Subcutaneous adipose tissue (tissue), 4 donors: ENCODE measurements around the gene KIRREL3. TPM values are rescaled to one million over a fixed set of nuclear protein-coding genes. Genes with fewer than 3 reads are reported as not detected.

Experiments
- total RNA-seq, 4 donors: library from RNA; depleted of rRNA; stranded (reverse); fragments of >200 nt; gene quantifications; one replicate each; pipeline ENCODE4 v1.1.0, GENCODE V29; 2016
- TF ChIP-seq, protein P1 (sequence below): fragments of 450-650 bp; IDR thresholded peaks from one replicate; pipeline ENCODE4 v1.5.1; 2016; ENCODE audit warnings: low read depth, mild to moderate bottlenecking, control low read depth, antibody characterized with exemption, moderate library complexity

Gene KIRREL3
- total RNA-seq, 4 donors from 2014 or later, result not detected

- TF ChIP-seq, protein P1, sequence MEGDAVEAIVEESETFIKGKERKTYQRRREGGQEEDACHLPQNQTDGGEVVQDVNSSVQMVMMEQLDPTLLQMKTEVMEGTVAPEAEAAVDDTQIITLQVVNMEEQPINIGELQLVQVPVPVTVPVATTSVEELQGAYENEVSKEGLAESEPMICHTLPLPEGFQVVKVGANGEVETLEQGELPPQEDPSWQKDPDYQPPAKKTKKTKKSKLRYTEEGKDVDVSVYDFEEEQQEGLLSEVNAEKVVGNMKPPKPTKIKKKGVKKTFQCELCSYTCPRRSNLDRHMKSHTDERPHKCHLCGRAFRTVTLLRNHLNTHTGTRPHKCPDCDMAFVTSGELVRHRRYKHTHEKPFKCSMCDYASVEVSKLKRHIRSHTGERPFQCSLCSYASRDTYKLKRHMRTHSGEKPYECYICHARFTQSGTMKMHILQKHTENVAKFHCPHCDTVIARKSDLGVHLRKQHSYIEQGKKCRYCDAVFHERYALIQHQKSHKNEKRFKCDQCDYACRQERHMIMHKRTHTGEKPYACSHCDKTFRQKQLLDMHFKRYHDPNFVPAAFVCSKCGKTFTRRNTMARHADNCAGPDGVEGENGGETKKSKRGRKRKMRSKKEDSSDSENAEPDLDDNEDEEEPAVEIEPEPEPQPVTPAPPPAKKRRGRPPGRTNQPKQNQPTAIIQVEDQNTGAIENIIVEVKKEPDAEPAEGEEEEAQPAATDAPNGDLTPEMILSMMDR, result no peak
These were observed 1.2 kb downstream of the KIRREL3 start for GRCh38 chr11:126999366-126999765.

GRCh38 chr11:126997641-126998040 lies 2.9 kb downstream of the KIRREL3 start:
- TF ChIP-seq, protein P1, result no peak

- TF ChIP-seq, protein P1, result no peak
These were observed 3.4 kb downstream of the KIRREL3 start for GRCh38 chr11:126997196-126997595.

GRCh38 chr11:126996036-126996804 lies 4.3 kb downstream of the KIRREL3 start:
- TF ChIP-seq, protein P1, result no peak

- TF ChIP-seq, protein P1, result no peak
These were observed 7.0 kb downstream of the KIRREL3 start for GRCh38 chr11:126993599-126993998.

DNA sequence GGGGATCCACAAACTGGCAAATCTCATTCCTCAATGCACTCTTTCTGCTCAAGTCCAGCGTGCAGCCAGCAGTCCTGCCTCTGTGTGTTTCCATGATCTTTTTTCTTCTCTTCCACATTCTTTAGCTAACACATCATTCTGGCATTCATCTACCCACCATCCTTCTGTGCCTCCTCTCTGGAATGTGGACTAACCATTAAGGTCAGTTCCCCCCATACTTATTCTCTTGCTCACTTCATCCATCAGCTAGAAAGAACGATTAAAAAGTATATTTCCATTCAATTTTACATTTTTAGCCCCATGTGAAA lies 7.8 kb downstream of the KIRREL3 start:
- TF ChIP-seq, protein P1, result no peak

DNA sequence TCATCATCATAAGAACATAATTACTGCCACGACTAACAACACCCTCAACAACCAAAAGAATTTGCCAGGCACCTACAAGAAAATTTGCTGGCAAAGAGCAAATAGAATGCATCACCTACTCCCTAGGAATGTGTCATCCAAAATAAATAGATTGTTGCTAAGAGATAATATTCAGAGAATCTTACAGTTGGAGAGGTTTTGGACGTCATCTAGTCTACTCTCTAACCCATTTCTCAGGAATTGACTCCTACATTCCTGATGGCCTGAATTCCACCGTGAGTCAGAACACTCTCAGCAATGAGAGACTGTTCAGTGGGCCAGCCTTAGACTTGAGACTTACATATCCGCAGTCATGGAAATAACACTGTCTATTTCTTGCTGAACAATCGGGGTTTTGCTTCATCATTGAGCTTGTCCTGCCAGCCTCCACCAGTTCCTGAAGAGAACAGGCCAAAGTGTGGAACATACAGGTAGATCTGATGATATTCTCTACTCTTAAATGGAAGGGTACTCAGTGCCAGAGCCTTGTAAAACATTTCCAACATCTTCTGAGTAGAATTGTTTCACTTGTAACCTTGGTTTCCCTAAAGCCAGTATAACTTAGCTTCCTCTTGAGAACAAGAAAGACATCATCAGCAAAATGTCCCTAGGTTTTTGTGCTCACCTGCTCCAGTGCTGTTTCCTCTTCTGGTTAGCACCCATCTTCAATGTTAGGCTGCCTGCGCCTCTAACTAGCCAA lies 8.3 kb downstream of the KIRREL3 start:
- TF ChIP-seq, protein P1, result no peak
